Mononuclear cell (primary cell): ENCODE measurements around the gene KRTAP12-4. TPM values are rescaled to one million over a fixed set of nuclear protein-coding genes. Genes with fewer than 3 reads are reported as not detected.
"Not testable (repeated sequence)": the region's sequence is repeated elsewhere in the genome, so short reads cannot be mapped to it uniquely, and the experiment has no call there.

Experiments used
- H3K27me3 ChIP-seq: 2 replicates; pipeline ENCODE4 v1.6.0; 2011; ENCODE audit warnings: low read length, control low read depth; ENCODE audit not compliant: insufficient read depth
- H3K4me1 ChIP-seq: 2 replicates; pipeline ENCODE4 v1.5.1; 2011; ENCODE audit warnings: mild to moderate bottlenecking, low read length, control low read depth; ENCODE audit not compliant: insufficient read depth
- H3K4me3 ChIP-seq: 2 replicates; pipeline ENCODE4 v1.5.1; 2011; ENCODE audit warnings: mild to moderate bottlenecking, low read length, moderate library complexity
- H3K9me3 ChIP-seq: 2 replicates; pipeline ENCODE4 v1.5.1; 2011; ENCODE audit warnings: low read depth, mild to moderate bottlenecking, control low read depth, low read length
- total RNA-seq: library from RNA; depleted of rRNA; stranded (reverse); fragments of >200 nt; gene quantifications from one replicate; pipeline ENCODE4 v1.2.3, GENCODE V29; 2012

The KRTAP12-4 gene
- total RNA-seq, 1 donor: not detected

DNA sequence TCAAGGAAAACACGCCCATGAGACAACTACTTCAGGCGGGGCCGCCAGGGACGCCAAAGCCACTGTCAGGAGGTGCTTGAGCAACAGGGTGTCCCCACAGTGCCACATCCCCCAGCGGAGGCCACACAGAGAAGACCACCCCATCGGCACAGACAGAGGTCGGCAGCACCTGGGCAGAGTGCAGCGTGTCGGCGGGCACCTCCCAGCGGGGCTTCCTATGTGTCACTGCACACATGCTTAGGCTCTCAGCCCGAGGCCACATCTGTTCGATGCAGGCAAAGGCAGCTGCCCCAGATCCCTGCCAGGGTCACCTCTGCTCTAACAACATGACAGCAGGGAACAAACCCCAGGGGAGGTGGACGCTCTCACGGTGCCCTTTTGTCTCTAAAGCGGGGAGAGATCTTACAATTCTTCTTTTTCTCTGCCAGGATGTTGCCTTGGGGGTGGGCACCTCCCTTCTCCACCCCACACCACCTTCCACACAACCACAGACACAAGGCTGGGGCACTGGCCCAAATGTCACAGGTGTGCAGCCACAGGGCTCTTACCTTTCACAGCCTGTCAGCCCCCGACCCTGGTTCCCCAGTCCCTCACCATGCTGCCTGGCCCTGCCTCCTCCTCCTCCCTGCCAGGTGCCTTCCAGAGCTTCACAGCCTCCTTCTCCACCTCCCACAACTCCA, 38.4 kb downstream of the KRTAP12-4 start:
- Histone ChIP-seq H3K4me1 (peaks cover 13% of the 10 kb centered on the region), H3K4me3 (no peak overlapping the region), H3K9me3 (peaks cover 9% of the 10 kb centered on the region), H3K27me3 (no peaks in the 10 kb centered on the region)

DNA sequence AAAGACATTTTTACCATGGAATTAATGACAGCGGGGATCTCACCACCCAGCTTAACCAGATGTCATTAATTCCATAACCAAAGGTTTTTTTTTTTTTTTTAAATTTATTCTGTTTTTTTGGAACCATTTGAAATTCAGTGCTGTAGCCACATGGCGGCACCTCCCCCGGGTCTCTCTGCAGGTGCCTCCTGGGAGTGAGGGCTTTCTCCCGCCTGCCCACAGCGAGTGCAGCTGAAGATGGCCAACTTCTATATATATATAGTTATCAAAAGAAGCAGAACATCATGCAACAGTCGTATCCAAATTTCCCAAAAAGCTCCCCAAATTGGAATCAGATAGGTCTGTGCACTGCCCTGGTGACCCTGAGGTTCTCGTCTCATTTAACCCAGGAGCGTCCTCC, 39.0 kb downstream of the KRTAP12-4 start:
- Histone ChIP-seq H3K4me1 (peaks cover 13% of the 10 kb centered on the region), H3K9me3 (peaks cover 9% of the 10 kb centered on the region), H3K4me3 (no peak overlapping the region), H3K27me3 (no peaks in the 10 kb centered on the region)

DNA sequence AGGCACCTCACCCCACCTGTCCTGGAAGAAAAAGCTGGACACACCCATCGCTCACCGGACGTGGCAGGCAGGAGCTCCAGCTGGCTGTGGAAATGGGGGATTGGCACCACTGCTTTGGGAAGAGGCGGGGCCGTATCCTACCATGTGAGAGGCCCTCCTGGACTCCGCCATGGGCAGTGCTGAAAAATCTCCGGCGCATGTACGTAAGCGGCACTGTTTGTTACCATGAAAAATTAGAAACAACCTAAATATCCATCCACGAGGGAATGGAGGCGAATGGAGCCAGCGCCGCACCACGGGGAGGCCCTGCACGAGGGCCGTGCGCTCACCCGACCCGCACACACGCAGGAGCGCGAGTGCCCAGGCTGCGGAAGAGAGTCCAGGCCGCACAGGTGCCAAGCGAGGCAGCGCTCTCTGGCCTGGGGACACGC, 39.5 kb downstream of the KRTAP12-4 start:
- peaks cover 6% of the 10 kb centered on the region for H3K9me3 ChIP-seq
- H3K4me1 ChIP-seq: peaks cover 13% of the 10 kb centered on the region
- no peak overlapping the region for H3K4me3 ChIP-seq
- H3K27me3 ChIP-seq: no peaks in the 10 kb centered on the region

DNA sequence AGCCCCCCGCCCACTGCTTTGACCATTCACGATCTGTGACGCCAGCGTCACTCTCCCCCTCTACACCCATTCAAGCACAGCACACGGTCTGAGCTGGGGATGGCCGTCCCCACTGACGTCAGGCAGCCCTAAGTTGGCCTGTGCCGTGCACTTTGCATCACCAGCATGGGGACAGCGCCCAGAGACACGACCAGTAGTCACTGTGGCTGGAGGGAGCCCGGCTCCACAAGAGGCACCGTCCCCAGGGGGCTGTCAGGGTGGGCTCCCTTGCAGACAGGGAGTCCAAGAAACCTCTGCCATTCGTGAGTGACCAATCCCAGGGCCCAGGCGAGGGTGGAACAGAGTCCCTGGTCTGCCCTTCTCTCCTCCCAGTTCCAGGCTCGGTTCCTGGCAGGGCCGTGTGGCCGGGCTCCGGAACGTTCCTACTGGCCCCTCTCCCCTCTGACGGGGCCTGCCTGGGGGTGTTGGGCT, 40.3 kb downstream of the KRTAP12-4 start:
- Histone ChIP-seq H3K4me3 (no peak overlapping the region), H3K27me3 (no peaks in the 10 kb centered on the region)

DNA sequence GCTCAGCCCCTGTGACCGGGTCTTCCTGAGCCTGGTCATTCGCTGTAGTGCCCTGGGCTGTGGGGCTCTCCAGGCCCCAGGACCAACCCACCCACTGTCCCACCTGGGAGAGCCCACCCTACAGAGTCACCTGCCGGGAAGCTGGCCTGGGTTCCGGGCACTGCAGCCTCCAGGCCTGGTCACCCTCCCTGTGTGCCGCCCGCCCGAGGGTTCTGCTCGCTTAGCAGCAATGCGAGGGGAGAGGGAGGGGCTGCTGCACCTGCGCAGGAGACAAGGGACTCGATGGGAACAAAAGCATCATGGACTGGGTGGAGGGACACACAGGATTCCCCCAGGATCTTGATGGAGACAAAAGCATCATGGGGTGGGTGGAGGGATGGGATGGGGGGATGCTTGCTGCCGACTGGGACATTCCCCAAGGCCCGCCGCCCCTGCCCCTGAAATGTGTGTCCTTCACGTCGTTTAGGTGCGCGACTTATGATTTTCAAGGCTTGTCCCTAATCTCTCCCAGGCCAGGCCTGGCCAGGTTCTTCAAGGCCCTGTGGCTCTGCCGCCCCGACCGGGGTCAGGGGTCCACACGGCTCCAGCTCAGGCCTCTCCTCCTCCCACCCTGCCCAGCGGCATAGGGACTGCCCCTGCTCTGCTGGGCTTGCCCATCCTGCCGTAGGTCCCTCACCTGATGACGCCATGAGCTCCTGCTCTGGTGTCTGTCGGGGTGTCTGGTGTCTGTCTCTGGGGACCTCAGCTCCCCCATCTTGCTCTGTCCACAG, 40.9 kb downstream of the KRTAP12-4 start:
- H3K27me3 ChIP-seq: no peaks in the 10 kb centered on the region
- H3K4me1 ChIP-seq: peaks cover 5% of the 10 kb centered on the region

More for the DNA sequence above, 40.3 kb downstream of the KRTAP12-4 start:
- Histone ChIP-seq H3K9me3 (no peaks in the 10 kb centered on the region), H3K4me1 (peaks cover 12% of the 10 kb centered on the region)

DNA sequence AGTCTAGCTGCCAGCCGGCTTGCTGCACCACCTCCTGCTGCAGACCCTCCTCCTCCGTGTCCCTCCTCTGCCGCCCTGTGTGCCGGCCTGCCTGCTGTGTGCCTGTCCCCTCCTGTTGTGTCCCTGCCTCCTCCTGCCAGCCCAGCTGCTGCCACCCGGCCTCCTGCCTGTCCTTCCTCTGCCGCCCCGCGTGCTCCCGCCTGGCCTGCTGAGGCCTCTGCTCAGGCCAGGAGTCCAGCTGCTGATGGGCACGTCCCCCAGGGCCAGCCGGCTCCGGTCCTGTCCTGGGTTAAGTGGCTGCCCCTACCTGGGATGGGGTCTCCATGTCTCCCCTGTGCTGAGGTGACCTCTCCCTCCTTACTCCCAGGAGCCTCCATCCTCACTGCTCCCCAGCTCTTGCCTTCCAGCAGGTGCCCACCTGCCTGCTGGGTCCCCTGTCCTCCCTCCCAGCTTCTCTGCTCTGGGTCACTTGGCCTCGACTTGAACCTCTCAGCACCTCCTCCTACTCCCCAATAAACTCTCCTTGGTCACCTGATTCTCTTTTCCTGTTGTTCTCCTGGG, 41.7 kb downstream of the KRTAP12-4 start:
- Histone ChIP-seq H3K4me3 (no peak overlapping the region), H3K4me1 (peaks cover 3% of the 10 kb centered on the region), H3K27me3 (no peaks in the 10 kb centered on the region), H3K9me3 (no peaks in the 10 kb centered on the region)

More for the DNA sequence above, 40.9 kb downstream of the KRTAP12-4 start:
- Histone ChIP-seq H3K4me3 (no peak overlapping the region), H3K9me3 (no peaks in the 10 kb centered on the region)

DNA sequence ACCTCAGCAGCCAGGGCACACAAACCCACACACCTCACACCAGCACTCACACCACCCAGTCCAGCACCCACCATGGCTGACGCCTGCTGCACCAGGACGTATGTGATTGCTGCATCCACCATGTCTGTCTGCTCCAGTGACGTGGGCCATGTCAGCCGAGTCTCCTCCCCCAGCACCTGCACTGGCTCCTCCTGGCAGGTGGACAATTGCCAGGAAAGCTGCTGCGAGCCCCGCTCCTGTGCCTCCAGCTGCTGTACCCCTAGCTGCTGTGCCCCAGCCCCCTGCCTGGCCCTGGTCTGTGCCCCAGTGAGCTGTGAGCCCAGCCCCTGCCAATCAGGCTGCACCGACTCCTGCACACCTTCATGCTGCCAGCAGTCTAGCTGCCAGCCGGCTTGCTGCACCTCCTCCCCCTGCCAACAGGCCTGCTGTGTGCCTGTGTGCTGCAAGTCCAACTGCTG, 42.4 kb downstream of the KRTAP12-4 start, which contains the start of gene KRTAP10-8:
Gene KRTAP10-8 (plus strand): TSS at position 51 of the 458 bp plus-strand sequence. CDS start 22 bp downstream, at position 73.
- H3K4me1 ChIP-seq: peaks cover 3% of the 10 kb centered on the region
- no peak within 1 kb of the TSS for H3K4me3 ChIP-seq
- no peaks in the 10 kb centered on the region for H3K9me3 ChIP-seq
- H3K27me3 ChIP-seq: no peaks in the 10 kb centered on the region

DNA sequence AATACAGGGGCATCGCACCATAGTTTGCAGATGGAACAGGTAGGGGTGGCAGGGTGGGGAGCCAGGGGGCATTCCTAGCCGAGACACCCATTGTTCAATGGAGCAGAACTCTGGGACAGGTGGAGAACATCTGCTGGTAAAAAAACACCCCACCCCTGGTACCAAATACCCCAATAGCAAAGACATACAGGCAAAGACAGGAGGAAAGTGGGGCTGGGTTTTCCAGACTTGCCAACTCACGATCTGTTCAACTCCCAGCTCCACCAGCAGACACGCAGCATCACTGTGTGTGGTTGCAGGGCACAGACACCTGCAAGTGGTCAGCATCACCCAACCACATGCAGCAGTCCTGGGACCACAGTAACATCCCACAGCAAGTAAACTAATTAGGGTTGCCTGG, 42.9 kb downstream of the KRTAP12-4 start:
- Histone ChIP-seq H3K4me3 (no peak overlapping the region), H3K4me1 (peaks cover 3% of the 10 kb centered on the region), H3K9me3 (no peaks in the 10 kb centered on the region), H3K27me3 (peaks cover 2% of the 10 kb centered on the region)

DNA sequence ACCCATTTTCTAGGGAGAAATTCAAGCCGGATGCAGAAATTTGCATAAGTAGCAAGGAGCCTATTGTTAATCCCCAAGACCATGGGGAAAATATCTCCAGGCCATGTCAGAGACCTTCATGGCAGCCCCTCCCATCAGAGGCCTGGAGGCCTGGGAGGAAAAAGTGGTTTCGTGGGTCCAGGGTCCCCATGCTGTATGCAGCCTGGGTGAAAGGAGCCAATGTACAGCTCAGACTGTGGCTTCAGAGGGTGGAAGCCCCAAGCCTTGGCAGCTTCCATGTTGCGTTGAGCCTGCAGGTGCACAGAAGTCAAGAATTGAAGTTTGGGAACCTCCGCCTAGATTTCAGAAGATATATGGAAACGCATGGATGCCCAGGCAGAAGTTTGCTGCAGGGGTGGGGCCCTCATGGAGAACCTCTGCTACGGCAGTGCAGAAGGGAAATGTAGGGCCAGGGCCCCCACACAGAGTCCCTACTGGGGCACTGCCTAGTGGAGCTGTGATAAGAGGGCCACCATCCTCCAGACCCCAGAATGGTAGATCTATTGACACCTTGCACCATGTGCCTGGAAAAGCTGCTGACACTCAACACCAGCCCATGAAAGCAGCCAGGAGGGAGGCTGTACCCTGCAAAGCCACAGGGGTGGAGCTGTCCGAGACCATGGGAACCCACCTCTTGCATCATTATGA, 44.2 kb downstream of the KRTAP12-4 start:
- H3K27me3 ChIP-seq: peaks cover 11% of the 10 kb centered on the region
- not testable (repeated sequence) for H3K4me3 ChIP-seq, H3K4me1 ChIP-seq, H3K9me3 ChIP-seq

DNA sequence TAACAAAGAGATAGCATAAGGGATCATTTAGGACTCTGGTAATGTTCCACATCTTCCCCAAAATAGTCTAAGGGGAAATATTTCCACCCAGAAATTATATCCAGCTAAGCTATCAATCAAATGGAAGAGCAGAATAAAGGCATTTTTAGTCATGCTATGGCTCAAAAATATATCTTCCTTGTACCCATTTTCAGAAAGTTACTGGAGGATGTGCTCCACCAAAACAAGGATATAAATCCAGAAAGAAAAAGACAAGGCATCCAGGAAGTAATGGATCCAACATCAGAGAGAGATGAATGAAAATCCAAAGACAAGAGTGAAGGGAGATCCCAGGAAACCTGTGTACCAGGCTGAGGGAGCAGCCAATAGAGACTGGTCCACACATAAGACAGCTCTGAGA, 45.3 kb downstream of the KRTAP12-4 start:
- Histone ChIP-seq H3K4me3 (no peak overlapping the region), H3K27me3 (peaks cover 11% of the 10 kb centered on the region), H3K4me1 (no peaks in the 10 kb centered on the region), H3K9me3 (no peaks in the 10 kb centered on the region)

DNA sequence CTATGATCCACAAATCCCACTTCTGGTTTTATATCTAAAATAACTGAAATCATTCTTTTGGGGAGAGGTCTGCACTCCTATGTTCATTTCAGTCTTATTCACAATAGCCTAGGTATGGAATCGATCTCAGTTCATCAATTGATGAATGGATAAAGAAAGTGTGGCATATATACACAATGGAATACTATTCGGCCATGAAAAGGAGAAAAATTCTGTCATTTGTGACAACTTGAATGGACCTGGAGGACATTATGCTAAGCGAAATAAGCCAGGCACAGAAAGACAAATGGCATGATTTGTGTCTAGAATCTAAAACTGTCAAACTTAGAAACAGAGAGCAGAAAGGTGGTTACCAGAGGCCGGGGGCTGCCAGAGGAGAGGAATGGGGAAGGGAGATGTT, 48.0 kb downstream of the KRTAP12-4 start:
- peaks cover 11% of the 10 kb centered on the region for H3K27me3 ChIP-seq
- no peaks in the 10 kb centered on the region for H3K4me1 ChIP-seq
- H3K9me3 ChIP-seq: no peaks in the 10 kb centered on the region
- no peak overlapping the region for H3K4me3 ChIP-seq

Other genes starting within 250 kb of the KRTAP12-4 start
- 0.31 TPM for gene LRRC3, start 199.1 kb downstream of the KRTAP12-4 start, total RNA-seq
- not detected for gene KRTAP10-1, start 114.5 kb downstream of the KRTAP12-4 start, total RNA-seq
- not detected for gene KRTAP10-2, start 103.2 kb downstream of the KRTAP12-4 start, total RNA-seq
- gene KRTAP10-3, start 95.9 kb downstream of the KRTAP12-4 start, total RNA-seq: not detected
- gene KRTAP10-4, start 80.9 kb downstream of the KRTAP12-4 start, total RNA-seq: not detected
- gene KRTAP10-5, start 74.1 kb downstream of the KRTAP12-4 start, total RNA-seq: not detected
- not detected for gene KRTAP10-6, start 62.2 kb downstream of the KRTAP12-4 start, total RNA-seq
- not detected for gene KRTAP10-7, start 54.1 kb downstream of the KRTAP12-4 start, total RNA-seq
- gene KRTAP10-8, start 42.6 kb downstream of the KRTAP12-4 start, total RNA-seq: not detected
- not detected for gene KRTAP10-9, start 27.6 kb downstream of the KRTAP12-4 start, total RNA-seq
- not detected for gene KRTAP10-10, start 17.3 kb downstream of the KRTAP12-4 start, total RNA-seq
- not detected for gene KRTAP10-11, start 8.2 kb downstream of the KRTAP12-4 start, total RNA-seq
- gene KRTAP12-3, start 3.3 kb upstream of the KRTAP12-4 start, total RNA-seq: not detected
- not detected for gene KRTAP12-2, start 12.3 kb upstream of the KRTAP12-4 start, total RNA-seq
- gene KRTAP12-1, start 27.5 kb upstream of the KRTAP12-4 start, total RNA-seq: not detected
- not detected for gene KRTAP10-12, start 42.5 kb upstream of the KRTAP12-4 start, total RNA-seq
- not detected for gene TSPEAR, start 56.9 kb upstream of the KRTAP12-4 start, total RNA-seq
- 90.0 TPM for gene UBE2G2, start 147.2 kb upstream of the KRTAP12-4 start, total RNA-seq
- gene SUMO3, start 163.4 kb upstream of the KRTAP12-4 start, total RNA-seq: 86.3 TPM
- gene PTTG1IP, start 219.0 kb upstream of the KRTAP12-4 start, total RNA-seq: 71.9 TPM